Thoracic aorta (tissue), 2 donors: ENCODE data around the gene CD47. TPM values are rescaled to one million over a fixed set of nuclear protein-coding genes. Genes with fewer than 3 reads are reported as not detected.

ENCODE experiments used
- ATAC-seq: fragments of 150-250 bp; one replicate; pipeline ENCODE4 v1.8.0; 2017; ENCODE audit warnings: low read depth; ENCODE audit not compliant: insufficient number of reproducible peaks, low FRiP score
- DNase-seq: peaks from one replicate; pipeline ENCODE4 v3.0.0-alpha.2; 2020; ENCODE audit warnings: low spot score
- H3K27ac ChIP-seq, 2 donors: fragments of 200-600 bp; sonication (generic); 1 replicate in 1 of 2; 2 replicates in 1 of 2; pipeline ENCODE4 v1.5.1; 2016; ENCODE audit warnings: mild to moderate bottlenecking in 2 of 2, moderate library complexity in 2 of 2
- H3K27me3 ChIP-seq: fragments of 200-600 bp; sonication (generic); replicated peaks from 2 replicates; pipeline ENCODE4 v1.6.0; 2016; ENCODE audit warnings: mild to moderate bottlenecking; ENCODE audit not compliant: insufficient read depth
- H3K36me3 ChIP-seq: fragments of 200-600 bp; sonication (generic); one replicate; pipeline ENCODE4 v1.5.1; 2016
- H3K4me1 ChIP-seq, 2 donors: fragments of 200-600 bp; sonication (generic); 1 replicate in 1 of 2; 2 replicates in 1 of 2; pipeline versions ENCODE4 v1.5.1 to v1.6.0; 2016; ENCODE audit warnings: low read depth in 2 of 2, mild to moderate bottlenecking in 1 of 2; ENCODE audit not compliant: control insufficient read depth in 1 of 2
- H3K4me3 ChIP-seq: fragments of 200-600 bp; sonication (generic); 2 replicates; pipeline ENCODE4 v1.5.1; 2016; ENCODE audit warnings: mild to moderate bottlenecking
- H3K9me3 ChIP-seq: fragments of 200-600 bp; sonication (generic); 2 replicates; pipeline ENCODE4 v1.5.1; 2016
- total RNA-seq, 2 donors: library from RNA; depleted of rRNA; stranded (reverse); fragments of >200 nt; gene quantifications; one replicate each; pipeline versions ENCODE4 v1.1.0 to v1.2.3, GENCODE V29; 2016
- TF ChIP-seq, protein P1 (sequence below): fragments of 200-600 bp; sonication (generic); IDR thresholded peaks from one replicate; pipeline ENCODE4 v1.5.1; 2019; ENCODE audit warnings: antibody characterized with exemption

Gene CD47
- total RNA-seq, 2 donors from 2014 or later: 70.1 to 80.4 TPM

DNA sequence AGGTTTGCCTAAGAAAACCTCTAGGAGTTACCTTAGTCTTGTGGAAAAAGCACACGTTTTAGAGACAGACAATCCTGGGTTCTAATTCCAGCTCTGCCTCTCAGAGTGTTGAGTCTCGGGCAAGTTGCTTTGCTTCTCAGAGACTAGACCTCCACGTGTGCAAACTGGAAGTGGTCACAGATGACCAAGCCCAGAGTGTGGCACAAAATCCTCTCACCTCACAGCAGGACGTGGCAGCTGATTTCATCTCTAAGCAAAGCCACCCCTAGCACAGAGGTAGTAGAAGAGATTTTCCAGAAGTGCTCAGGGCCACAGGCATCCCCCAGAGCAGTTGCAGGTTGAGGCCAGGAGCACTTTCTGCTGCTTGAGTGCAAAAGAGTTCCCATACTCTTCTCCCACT is 79.2 kb downstream of the CD47 start:
- Histone ChIP-seq H3K27ac (no peak overlapping the region), H3K4me1 (peaks cover 9 to 28% of the 10 kb centered on the region in 2 donors), H3K4me3 (no peak overlapping the region), H3K36me3 (no peaks in the 10 kb centered on the region), H3K9me3 (no peaks in the 10 kb centered on the region), H3K27me3 (no peaks in the 10 kb centered on the region)
- DNase-seq: no peak
- ATAC-seq: no peak
- TF ChIP-seq, protein P1, sequence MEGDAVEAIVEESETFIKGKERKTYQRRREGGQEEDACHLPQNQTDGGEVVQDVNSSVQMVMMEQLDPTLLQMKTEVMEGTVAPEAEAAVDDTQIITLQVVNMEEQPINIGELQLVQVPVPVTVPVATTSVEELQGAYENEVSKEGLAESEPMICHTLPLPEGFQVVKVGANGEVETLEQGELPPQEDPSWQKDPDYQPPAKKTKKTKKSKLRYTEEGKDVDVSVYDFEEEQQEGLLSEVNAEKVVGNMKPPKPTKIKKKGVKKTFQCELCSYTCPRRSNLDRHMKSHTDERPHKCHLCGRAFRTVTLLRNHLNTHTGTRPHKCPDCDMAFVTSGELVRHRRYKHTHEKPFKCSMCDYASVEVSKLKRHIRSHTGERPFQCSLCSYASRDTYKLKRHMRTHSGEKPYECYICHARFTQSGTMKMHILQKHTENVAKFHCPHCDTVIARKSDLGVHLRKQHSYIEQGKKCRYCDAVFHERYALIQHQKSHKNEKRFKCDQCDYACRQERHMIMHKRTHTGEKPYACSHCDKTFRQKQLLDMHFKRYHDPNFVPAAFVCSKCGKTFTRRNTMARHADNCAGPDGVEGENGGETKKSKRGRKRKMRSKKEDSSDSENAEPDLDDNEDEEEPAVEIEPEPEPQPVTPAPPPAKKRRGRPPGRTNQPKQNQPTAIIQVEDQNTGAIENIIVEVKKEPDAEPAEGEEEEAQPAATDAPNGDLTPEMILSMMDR: no peak

DNA sequence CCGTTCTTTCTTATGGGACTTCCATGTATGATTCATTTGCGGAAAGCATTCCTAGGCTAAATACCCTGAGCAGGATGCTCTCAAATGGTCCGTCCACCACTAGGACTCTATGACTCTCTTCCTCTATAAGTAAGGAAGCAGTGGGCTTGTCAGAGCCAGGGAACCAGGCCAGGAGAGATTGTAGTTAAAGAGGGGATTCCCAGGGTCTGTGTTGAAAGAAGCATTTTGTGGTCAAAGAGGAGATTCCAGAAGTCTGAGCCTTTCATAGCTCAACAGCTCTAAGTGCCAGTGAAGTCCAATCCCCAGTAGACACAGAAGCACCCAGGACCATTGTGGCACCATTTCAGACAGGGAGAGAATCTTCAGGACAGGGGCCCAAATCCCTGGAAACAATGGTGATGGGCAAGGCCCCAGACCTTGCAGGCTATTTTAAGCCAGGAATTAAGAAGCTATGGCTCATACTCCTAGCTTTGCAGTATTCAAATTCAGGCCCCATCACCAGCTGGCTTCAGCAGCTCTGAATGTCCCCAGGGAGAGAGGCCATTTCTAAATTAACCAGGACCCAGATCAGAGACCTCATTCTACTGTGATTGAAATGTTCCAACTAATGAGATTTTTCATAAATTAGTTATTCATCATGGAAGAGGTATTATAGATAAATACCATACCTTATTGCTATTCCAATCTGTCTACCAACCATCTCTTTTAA is 81.7 kb downstream of the CD47 start:
- Histone ChIP-seq H3K27me3 (no peaks in the 10 kb centered on the region), H3K36me3 (no peaks in the 10 kb centered on the region), H3K27ac (no peak overlapping the region), H3K4me1 (peaks cover 16 to 36% of the 10 kb centered on the region in 2 donors), H3K4me3 (no peak overlapping the region), H3K9me3 (no peaks in the 10 kb centered on the region)
- TF ChIP-seq, protein P1: no peak
- DNase-seq (no peak), ATAC-seq (no peak)

DNA sequence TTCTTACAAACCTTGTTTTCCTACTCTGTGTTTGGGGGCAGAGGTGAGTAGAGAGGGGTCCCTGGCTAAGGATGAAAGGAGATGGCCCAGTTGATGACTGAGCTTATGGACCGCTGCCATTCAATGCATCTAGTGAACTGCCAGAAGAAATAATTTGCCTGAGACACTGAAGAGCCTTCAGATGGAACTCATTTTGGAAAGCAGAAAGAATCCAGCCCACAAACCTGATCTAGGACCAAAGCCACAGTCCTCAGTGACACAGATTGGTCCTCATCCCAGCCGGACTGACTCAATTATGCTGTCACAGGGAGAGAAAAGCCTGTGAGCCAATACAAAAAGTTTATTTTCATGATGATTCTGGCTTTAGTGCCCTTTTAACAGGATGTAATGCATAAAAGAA is 82.7 kb downstream of the CD47 start:
- Histone ChIP-seq H3K36me3 (no peaks in the 10 kb centered on the region), H3K9me3 (no peaks in the 10 kb centered on the region), H3K27ac (no peak overlapping the region), H3K27me3 (no peaks in the 10 kb centered on the region), H3K4me1 (peaks cover 16 to 36% of the 10 kb centered on the region in 2 donors), H3K4me3 (no peak overlapping the region)
- TF ChIP-seq, protein P1: no peak
- ATAC-seq (no peak), DNase-seq (no peak)

DNA sequence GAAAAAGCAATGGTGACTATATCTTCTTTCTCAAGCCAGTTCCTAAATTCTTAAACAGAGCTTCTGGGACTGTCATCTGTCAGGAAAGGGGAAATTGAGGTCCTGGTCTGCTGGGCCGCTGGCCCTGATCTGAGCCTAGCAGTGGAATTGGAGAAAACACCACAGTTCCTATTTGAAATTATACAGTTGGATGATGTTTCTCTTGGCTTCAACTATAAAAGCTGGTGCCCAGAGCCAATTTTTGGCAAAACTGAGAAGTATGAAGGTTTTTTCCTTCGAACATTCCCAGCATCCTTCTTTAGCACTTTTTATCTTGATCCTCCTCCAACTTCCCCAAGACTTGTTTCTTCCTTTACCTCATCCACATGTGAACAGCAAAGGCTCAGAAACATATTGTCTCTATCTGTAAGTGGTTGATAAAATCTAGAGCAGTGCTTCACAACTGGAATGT is 83.9 kb downstream of the CD47 start:
- no peaks in the 10 kb centered on the region for H3K27me3 ChIP-seq
- ATAC-seq (peak; percentile 39), DNase-seq (no peak)
- H3K36me3 ChIP-seq: no peaks in the 10 kb centered on the region
- H3K27ac ChIP-seq: no peak overlapping the region
- TF ChIP-seq, protein P1: no peak
- no peak overlapping the region for H3K4me3 ChIP-seq
- peaks cover 16 to 36% of the 10 kb centered on the region in 2 donors for H3K4me1 ChIP-seq
- H3K9me3 ChIP-seq: no peaks in the 10 kb centered on the region

DNA sequence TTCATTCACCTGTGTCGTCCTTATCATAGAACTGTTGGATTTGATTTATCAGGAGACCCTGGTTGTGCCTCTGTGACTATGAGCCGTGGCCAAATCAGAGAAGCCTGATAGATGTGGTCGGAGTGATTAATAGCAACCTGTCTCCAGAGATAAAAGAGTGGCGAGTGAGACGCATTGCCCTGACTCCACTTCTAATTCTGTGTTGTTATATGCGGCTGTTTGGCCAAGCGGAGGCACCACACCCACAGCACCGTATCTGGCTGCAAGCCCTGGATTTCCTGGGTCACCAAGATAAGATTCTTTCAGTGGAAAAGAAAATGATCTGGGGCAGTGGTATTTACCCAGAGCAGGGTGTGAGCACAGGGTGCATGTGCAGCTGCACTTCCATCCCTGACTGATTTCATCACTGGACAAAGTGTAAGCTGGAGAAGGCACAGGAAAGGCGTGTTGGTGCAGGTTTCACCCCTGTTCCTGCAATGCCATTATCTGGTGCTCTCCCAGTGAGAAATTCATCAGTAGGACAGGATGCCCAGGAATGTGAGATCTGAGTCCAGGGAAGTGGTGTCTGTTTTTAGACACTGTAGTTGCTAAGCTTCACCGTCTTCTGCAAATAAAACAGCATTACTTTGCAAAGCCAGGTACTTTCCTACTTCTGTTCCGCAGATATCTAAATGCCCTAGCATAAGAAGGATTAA is 84.6 kb downstream of the CD47 start:
- Histone ChIP-seq H3K4me3 (peak overlapping the region; percentile 21), H3K36me3 (no peaks in the 10 kb centered on the region), H3K4me1 (peaks cover 16 to 36% of the 10 kb centered on the region in 2 donors), H3K27ac (no peak overlapping the region), H3K27me3 (no peaks in the 10 kb centered on the region), H3K9me3 (no peaks in the 10 kb centered on the region)
- TF ChIP-seq, protein P1: no peak
- no peak for DNase-seq
- ATAC-seq: no peak
